Regular cardiac myocyte (primary cell): ENCODE data around the gene COX6B2. TPM values are rescaled to one million over a fixed set of nuclear protein-coding genes. Genes with fewer than 3 reads are reported as not detected.

Source experiments
- total RNA-seq: library from RNA; depleted of rRNA; stranded (reverse); fragments of >200 nt; gene quantifications from 2 replicates; pipeline ENCODE4 v1.2.3, GENCODE V29; 2014

The COX6B2 gene, protein sequence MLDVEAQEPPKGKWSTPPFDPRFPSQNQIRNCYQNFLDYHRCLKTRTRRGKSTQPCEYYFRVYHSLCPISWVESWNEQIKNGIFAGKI
- not detected in 2 replicates for total RNA-seq

DNA sequence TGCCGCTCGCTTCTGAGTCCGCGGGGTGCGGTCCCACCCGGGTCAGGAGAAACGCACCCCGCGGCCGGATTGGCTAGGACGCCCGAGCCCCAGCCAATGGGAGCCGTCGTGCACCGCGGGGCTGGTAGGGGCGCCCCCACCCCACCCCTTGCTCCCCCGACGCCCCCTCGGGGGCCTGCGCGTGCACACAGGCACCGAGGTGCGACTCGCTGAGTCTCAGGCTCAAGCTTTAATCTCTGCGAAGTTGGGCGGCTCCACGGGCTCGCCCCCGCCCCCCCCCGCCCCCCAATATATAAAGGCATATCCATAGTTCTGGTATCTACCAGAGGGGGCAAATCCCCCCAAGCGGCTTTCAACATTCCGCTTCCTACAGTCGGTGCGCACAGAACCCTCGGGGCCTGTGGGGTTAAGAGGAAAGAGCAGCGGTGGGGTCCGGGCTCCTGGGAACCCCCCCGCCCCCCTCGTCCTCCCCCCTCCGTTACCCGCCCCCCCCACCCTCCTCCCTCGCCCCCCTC lies at the start of gene COX6B2:
COX6B2 (minus strand) TSS at position 22 of the 515 bp plus-strand sequence. CDS start 198 bp downstream, outside the sequence.

DNA sequence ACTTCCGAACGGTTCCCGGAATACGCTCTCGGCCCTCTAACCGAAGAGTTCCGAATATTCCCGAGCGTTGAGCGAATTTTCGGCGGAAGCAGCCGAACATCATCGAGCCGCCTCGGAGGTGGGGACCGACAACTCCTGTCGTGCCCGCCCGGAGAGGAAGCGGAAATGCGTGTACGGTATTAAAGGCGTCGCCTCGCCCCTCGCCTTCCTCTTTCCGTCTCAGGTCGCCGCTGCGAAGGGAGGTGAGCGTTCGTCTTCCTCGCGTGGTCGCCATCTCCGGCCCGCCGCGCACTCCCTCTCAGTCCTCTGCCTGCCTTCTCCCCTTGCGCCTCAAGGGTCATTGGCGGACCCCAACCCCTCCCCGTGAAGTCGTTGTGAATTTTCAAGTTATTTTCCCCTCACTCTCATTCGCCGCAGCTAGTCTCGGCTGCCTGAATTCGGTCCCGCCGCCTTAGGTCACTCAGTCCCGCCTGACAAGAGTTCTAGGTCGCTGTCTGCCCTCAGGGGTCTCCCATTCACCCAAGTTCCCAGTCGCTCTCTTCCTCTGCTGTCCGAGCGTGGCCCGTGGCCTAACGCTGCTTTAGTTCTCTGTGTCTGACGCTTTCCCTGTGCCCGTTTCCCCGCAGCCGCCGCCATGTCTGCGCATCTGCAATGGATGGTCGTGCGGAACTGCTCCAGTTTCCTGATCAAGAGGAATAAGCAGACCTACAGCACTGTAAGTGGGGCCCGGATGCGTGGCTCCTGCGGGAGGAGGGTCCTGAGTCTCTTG lies 31.4 kb upstream of the COX6B2 start, which contains the start of gene RPL28:
RPL28 (plus strand) TSS at position 209 of the 769 bp plus-strand sequence; CDS start at position 635, 426 bp downstream.

DNA sequence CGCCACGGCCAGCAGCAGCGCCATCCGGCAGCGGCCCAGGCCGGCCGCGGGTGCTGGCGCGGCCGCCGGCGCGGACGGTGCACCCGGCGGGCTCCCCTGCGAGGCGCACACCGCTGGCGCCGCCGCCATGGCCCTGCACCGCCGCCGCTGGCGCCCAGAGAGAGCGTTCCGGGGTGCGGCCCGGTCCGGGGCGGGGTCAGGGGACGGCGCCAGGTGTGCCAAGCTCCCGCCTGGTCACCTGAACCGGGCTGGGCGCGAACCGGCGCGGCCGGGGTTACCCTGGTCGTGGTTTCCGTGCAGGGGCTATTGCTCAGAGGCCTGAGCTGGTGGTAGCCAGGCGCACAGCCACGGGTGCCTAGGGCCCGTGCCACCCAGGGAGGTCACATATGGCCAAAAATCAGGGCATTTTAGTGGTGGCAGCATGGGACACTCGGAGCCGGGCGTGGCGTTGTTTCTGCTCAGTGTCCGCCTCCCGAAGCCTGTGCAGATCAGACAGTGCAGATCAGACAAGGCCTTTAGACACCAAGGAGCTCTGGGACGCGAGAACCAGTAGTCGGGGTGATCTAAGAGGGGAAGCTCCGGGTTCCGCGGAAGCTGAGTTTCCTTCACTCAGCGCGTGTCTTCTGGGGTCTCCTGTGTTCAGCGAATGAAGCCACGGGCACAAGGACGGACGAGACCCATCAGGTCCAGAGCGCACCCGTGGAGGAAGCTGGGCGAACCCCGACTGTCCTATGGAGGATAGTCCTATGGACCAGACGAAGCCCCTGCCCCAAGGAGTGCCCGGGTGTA lies 29.8 kb upstream of the COX6B2 start, which contains the start of gene TMEM238:
TMEM238 (minus strand) TSS at position 162 of the 789 bp plus-strand sequence; CDS start at position 129, 33 bp downstream.

DNA sequence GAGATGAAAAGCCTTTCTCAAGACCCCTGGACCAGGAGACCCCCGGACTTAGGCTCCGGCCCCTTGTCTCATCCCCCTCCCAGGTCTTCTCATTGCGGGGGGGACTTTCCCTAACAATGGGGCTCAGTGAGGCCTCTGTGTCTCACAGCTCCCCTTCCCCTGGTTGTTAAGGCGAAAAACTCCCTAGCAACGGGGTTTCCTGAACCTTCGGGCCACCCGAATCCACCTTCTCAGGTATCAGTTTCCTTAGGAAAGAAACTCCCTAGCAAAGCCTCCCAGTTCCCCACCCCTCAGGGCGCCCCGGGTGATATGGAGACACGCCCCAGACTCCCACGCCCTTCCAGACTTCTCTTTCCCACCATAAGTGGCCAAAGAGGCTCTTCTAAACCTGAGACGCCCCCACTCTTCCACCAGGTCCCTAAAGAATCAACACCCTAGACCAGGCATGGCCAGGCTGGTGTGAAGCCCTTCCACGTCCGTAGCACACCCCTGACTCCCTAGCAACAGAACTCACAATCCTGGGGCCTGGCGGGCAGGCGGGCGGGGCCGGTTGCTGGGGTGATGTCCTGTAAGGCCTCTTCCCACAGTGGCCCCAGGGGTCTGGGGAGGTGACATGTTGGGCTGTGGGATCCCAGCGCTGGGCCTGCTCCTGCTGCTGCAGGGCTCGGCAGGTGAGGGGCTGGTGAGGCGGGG lies 21.9 kb upstream of the COX6B2 start, which contains the start of gene TMEM190:
TMEM190 (plus strand) TSS at position 586 of the 693 bp plus-strand sequence; CDS start at position 614, 28 bp downstream.

DNA sequence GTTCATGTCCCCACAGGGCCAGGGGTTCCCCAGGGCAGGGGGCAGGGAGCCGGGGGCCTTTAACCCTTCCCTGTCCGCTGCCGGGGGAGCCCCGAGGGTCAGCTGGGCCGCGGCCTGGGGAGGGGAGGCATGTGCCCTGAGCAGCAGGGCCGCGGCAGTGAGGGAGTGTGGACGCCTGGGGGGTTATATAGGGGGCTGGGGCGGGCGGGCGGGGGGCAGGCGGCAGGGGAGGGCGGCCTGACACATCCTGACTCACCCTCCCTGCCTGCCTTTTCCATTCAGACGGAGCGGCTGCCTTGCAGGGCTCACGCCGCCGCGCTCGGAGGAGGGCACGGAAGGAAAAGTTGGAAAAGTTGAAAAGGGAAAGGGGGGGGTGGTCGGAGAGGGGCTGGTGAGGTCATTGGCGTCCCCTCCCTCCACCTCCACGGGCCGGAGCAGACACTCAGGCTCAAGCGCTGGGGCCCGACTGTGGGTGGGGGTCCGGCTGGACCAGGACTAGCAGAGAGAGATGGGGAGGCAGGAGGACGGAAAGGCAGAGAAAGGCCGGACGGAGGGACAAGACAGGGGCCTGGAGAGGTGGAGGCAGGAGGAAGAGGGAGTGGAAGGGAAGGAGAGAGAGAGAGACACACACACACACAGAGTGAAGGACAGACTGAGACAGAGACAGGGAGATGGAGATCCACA lies 15.9 kb upstream of the COX6B2 start, which contains the start of gene IL11:
IL11 (minus strand) TSS at position 159 of the 684 bp plus-strand sequence; CDS start at position 6, 153 bp downstream.

DNA sequence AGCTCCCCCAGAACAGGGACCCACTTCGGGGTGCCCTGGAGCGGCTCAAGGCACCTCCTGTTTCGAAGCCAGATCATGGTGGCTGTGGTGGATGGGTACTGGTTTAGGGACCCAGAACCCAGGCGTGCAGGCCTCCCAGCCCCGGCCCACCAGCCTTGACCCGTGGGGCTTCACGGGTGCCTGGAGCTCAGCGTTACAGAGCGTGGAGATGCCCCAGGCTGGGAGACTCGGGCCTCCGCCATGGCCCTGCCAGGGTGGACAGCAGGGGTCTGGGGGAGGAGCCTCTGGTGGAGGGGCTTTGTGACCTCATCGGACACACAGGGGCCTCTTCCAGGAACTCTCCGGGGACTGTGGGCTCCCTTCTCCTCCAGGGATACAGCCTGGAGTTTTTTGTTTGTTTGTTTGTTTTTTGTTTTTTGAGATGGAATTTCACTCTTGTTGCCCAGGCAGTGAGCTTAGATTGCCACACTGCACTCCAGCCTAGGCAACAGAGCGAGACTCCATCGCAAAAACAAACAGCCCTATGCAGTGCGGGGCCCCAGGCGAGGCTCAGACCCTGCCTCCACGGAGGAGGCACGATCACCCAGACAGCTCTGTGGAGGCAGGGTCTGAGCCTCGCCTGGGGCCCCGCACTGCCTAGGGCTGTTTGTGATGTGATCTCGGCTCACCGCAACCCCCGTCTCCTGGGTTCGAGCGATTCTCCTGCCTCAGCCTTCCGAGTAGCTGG lies 8.6 kb upstream of the COX6B2 start, which contains the start of gene GARIN5B:
GARIN5B (minus strand) TSS at position 271 of the 727 bp plus-strand sequence; CDS start at position 77, 194 bp downstream.

DNA sequence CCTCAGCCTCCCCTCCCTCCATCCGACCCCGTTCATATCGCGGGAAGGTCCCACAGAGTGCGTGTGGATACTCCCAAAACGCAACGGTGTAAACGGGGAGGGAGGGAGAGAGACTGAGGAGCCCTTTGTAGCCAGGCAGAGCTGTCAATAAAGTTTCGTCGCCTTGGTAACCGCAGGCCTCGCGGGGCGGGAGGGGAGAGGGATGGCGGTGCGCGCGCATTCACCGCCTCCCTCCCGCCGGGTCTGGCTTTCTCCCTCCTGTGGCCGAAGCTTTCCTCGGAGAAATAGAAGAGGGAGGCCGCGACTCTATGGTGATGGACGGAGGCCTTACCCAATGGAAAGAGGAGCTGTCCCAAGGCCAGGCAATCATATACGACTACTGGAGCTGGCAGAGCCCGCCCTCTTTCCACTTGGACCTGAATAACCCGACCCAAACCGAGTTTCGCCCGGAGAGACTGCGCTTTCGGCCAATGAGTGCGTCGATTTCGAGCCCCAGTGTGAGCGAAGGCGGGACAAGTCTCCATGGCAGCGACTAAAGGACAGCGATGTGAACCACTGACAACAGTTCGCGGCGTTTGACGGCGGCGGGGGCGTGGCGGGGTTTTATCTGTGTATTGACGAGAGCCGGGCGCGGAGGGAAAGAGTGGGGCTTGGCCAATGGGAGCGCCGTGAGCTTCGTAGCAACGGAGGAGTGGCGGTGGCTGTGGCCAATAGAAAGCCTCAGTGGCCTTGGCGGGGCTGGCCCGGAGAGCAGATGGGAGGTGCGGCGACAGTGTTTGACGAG lies 15.2 kb downstream of the COX6B2 start, which contains the start of gene KMT5C:
KMT5C (plus strand) TSS at position 772 of the 784 bp plus-strand sequence. CDS start 2,061 bp downstream, outside the sequence.

DNA sequence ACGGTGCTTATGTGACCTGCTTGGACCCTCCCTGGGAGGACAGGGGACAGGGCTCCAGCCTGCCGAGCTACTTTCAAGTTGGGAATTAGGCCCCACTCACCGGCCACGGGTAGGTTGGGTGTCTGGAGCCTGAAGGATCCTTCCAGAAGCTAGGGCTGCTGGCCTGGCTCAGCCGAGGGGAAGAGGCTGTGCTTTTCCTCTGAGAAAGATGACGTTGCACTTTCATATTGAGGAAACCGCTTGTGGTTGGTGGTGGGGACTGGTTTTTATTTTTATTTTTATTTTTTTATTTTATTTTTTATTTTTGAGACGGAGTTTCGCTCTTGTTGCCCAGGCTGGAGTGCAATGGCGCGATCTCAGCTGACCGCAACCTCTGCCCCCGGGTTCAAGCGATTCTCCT lies 29.3 kb downstream of the COX6B2 start, which contains the start of gene TMEM150B:
TMEM150B (minus strand) TSS at position 170 of the 400 bp plus-strand sequence. CDS start 4,305 bp downstream, outside the sequence.

Other genes starting within 250 kb of the COX6B2 start
- gene PPP1R12C, start 237.1 kb downstream of the COX6B2 start, total RNA-seq, result 31.0 and 42.9 TPM in 2 replicates
- gene TNNT1, start 205.5 kb downstream of the COX6B2 start, total RNA-seq, result 3.4 and 3.8 TPM in 2 replicates
- not detected in 2 replicates for gene TNNI3, start 197.0 kb downstream of the COX6B2 start, total RNA-seq
- gene DNAAF3, start 188.1 kb downstream of the COX6B2 start, total RNA-seq, result 0.77 and 0.85 TPM in 2 replicates
- gene SYT5, start 174.4 kb downstream of the COX6B2 start, total RNA-seq, result 0.96 TPM in 1 of 2 replicates, not detected in the other
- 6.5 and 21.4 TPM in 2 replicates for gene PTPRH, start 145.2 kb downstream of the COX6B2 start, total RNA-seq
- gene TMEM86B, start 126.0 kb downstream of the COX6B2 start, total RNA-seq, result 1.5 and 2.3 TPM in 2 replicates
- 16.3 and 35.5 TPM in 2 replicates for gene PPP6R1, start 95.7 kb downstream of the COX6B2 start, total RNA-seq
- gene HSPBP1, start 74.6 kb downstream of the COX6B2 start, total RNA-seq, result 18.9 and 40.6 TPM in 2 replicates
- gene BRSK1, start 70.7 kb downstream of the COX6B2 start, total RNA-seq, result 3.9 and 6.7 TPM in 2 replicates
- gene TMEM150B, start 29.4 kb downstream of the COX6B2 start, total RNA-seq, result not detected in 2 replicates
- 2.7 and 7.6 TPM in 2 replicates for gene KMT5C, start 14.8 kb downstream of the COX6B2 start, total RNA-seq
- gene GARIN5B, start 8.5 kb upstream of the COX6B2 start, total RNA-seq, result not detected in 2 replicates
- gene IL11, start 15.7 kb upstream of the COX6B2 start, total RNA-seq, result 4.8 and 26.3 TPM in 2 replicates
- not detected in 2 replicates for gene TMEM190, start 22.1 kb upstream of the COX6B2 start, total RNA-seq
- 0.58 and 0.85 TPM in 2 replicates for gene TMEM238, start 29.6 kb upstream of the COX6B2 start, total RNA-seq
- 204 and 210 TPM in 2 replicates for gene RPL28, start 31.2 kb upstream of the COX6B2 start, total RNA-seq
- 32.4 and 286 TPM in 2 replicates for gene UBE2S, start 53.1 kb upstream of the COX6B2 start, total RNA-seq
- gene SHISA7, start 88.6 kb upstream of the COX6B2 start, total RNA-seq, result not detected in 2 replicates
- 42.0 and 52.3 TPM in 2 replicates for gene ISOC2, start 106.9 kb upstream of the COX6B2 start, total RNA-seq
- gene C19orf85, start 110.0 kb upstream of the COX6B2 start, total RNA-seq, result not detected in 2 replicates
- 1.4 and 1.5 TPM in 2 replicates for gene ZNF628, start 121.9 kb upstream of the COX6B2 start, total RNA-seq
- 12.7 and 18.0 TPM in 2 replicates for gene NAT14, start 130.5 kb upstream of the COX6B2 start, total RNA-seq
- gene SSC5D, start 133.7 kb upstream of the COX6B2 start, total RNA-seq, result 6.7 and 11.6 TPM in 2 replicates
- gene SBK2, start 182.4 kb upstream of the COX6B2 start, total RNA-seq, result not detected in 2 replicates
- gene SBK3, start 190.8 kb upstream of the COX6B2 start, total RNA-seq, result under 0.01 and 0.19 TPM in 2 replicates
- 3.1 and 3.5 TPM in 2 replicates for gene ZNF579, start 226.1 kb upstream of the COX6B2 start, total RNA-seq
- 2.3 and 2.9 TPM in 2 replicates for gene FIZ1, start 244.8 kb upstream of the COX6B2 start, total RNA-seq
- 5.6 and 8.2 TPM in 2 replicates for gene ZNF524, start 245.6 kb upstream of the COX6B2 start, total RNA-seq